Stimulated activated CD4-positive, alpha-beta T cell treated with anti-CD3 and anti-CD28 coated beads, TNF-alpha, amount 100 ng/mL, for 48 hours (primary cell): Measurements from ENCODE around the gene PEX6.
A peak's percentile ranks its signal among the peaks of the same experiment; 100 is the strongest.

ENCODE experiments used
- DNase-seq, 3 donors: peaks; one replicate each; pipeline ENCODE4 v3.0.0-alpha.2; 2020; ENCODE audit warnings: low read depth in 3 of 3

Gene PEX6

DNA sequence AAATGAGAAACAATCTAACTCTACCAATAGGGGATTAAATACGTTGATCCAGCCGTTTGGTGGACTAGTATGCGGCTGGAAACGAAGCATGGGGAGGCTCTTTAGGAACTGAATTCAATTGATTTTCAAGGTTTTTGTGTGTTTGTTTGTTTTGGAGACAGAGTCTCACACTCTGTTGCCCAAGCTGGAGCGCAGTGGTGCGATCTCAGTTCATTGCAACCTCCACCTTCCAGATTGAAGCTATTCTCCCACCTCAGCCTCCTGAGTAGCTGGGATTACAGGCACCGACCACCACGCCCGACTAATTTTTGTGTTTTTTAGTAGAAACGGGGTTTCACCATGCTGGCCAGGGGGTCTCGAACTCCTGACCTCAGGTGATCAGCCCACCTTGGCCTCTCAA lies 42.6 kb downstream of the PEX6 start:
- no peak for DNase-seq

DNA sequence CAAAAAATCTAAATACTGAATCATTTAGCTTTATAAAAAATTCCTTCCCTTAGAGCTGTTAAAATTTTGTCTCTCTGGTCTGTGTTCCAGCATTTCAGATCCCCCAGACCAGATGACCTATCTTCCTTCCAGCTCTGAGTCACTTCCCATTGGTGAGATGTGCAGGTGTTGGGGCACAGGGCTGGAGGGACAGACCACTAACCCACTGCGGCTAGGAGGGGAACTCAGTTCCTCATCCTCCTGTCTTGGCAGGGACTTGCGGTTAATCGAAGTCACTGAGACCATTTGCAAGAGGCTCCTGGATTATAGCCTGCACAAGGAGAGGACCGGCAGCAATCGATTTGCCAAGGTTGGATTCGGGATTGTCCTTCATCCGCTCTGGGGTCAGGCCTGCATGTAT lies 43.7 kb downstream of the PEX6 start:
- DNase-seq, result no peak

DNA sequence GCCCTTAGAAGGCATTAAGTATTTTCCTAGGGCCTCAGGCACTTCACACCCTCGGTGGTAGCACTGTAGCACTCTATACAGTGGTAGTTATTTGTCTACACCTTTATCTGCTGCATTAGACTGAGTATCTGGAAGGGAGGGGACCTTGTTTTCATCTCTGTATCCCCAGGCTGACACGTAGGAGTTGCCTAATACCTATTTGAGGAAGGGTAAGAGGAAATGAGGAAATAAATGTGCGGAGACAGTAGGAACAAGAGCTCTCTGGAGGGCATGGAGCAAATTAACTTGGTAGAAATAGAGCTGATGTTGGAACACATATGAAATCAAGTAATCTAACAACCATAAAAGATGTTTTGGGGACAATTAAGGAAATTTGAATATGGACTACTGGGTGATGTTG lies 45.8 kb downstream of the PEX6 start:
- DNase-seq, result no peak

DNA sequence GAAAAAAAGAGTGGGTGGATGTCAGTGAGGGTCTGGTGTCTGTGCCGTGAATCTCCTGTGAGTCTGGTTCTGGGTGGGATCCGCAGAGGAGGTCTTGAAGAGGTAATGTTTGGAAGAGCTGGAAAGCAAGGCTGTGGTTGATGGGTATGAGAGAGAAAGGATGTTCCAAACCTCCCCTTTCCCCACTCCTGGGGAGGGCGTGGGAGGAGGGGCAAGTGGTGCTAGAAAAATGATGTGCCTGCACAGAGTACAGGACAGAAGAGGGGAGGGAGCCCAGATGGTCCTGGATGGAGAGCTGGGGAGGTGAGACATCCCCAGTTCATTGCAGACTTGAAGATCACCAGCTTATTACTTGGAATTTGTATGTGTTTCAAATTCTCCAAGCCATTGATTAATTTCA lies 46.6 kb downstream of the PEX6 start:
- no peak for DNase-seq

DNA sequence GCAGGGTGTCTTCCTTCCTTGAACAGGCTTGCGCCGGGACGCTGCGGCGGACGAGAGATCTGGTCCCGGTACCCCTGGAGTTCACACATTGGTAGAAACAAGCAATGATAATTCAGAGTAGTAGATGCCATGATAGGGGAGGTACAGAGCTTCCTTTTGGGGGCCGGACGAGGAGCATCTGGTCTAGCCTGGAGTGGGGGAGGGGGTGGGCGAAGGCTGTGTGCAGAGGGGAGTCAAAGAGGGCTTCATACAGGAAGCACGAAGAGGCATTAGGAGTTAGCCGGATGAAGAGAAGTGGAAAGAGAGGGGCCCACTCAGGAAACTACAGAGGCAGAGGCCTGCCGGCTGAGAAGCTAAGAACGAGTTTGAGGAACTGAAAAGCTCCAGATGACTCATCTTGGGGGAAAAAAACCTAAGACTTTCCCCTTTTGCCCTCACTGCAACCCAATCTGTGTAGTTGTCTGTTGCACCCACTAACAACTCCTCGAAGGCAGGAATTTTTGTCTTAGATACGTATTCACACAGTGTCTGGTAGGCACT lies 49.1 kb downstream of the PEX6 start:
- DNase-seq, result peak; percentile 29 to 51 (median 34)

DNA sequence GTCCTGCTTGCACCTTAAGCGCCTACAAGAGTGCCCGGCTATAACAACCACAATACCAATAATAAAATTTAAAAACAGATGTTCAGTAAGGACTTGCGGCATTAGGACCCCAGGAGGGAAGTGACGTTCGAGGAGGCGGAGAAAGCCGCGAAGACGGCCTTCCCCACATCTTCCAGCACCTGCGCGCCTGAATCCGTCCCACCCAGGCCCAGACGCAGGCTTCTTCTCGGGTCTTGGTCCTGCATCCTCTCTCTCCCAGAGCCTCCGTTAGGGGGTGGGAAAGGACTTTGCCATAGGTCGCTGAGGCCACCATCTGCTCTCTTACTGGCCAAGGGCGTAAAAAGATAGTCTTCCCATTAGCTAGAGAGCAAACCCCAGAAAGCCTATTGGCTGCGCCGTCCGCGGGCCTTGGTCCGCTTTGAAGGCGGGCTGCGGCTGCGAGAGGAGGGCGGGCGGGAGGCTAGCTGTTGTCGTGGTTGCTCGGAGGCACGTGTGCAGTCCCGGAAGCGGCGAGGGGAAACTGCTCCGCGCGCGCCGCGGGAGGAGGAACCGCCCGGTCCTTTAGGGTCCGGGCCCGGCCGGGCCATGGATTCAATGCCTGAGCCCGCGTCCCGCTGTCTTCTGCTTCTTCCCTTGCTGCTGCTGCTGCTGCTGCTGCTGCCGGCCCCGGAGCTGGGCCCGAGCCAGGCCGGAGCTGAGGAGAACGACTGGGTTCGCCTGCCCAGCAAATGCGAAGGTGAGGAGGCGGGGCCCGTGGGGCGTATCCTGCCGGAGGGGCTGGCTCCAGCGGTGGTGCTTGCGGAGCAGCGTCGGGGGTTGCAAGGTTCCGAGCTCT lies 49.8 kb downstream of the PEX6 start, which contains the start of gene CNPY3:
CNPY3 (plus strand) TSS at position 495 of the 835 bp plus-strand sequence; CDS start at position 586, 91 bp downstream.
- peak; percentile 85 to 95 (median 86) for DNase-seq

DNA sequence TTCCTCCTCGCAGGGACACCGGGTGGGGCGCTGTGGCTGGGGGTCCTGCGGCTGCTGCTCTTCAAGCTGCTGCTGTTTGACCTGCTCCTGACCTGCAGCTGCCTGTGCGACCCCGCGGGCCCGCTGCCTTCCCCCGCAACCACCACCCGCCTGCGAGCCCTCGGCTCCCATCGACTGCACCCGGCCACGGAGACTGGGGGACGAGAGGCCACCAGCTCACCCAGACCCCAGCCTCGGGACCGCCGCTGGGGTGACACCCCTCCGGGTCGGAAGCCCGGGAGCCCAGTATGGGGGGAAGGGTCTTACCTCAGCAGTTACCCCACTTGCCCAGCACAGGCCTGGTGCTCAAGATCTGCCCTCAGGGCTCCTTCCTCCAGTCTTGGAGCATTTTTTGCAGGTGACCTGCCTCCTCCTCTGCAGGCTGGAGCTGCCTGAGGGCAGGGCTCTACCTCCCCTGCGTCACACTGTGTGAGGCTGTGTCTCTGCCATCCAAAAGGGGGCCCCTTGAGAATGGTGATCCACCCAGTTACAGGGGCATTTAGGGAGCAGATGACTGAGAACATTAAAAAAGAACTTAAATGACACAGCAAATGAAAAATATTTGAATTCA lies 53.6 kb downstream of the PEX6 start:
- DNase-seq, result no peak

DNA sequence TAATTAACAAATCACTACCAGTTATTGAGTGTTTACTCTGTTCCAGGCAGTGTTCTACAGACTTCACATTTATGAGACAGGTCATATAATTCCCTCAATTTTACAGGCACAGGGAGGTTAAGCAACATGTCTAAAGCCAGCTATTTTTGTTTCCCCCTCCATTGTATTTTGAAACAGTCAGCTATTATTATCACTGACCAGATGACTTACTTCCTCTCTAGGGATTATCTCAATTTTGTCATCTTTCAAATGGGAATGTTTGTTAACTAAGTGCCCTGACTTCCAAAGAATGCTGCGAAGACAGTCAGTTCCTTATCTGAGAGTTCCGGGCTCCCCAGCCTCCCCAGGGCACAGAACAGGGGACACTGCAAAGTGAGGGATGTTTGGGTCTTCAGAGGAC lies 55.3 kb downstream of the PEX6 start:
- DNase-seq, result no peak

DNA sequence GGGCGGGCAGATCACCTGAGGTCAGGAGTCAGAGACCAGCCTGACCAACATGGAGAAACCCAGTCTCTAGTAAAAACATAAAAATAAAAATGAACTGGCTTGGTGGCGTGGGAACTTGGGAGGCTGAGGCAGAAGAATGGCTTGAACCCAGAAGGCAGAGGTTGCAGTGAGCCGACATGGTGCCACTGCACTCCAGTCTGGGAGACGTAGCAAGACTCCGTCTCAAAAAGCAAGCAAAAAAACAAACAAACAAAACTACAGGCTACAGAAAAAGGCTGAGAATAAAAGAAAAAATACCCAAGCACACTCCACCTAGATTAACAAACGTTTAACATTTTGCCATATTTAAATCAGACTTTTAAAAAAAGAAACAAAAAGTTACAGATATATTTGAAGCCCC lies 57.2 kb downstream of the PEX6 start:
- DNase-seq, result no peak

DNA sequence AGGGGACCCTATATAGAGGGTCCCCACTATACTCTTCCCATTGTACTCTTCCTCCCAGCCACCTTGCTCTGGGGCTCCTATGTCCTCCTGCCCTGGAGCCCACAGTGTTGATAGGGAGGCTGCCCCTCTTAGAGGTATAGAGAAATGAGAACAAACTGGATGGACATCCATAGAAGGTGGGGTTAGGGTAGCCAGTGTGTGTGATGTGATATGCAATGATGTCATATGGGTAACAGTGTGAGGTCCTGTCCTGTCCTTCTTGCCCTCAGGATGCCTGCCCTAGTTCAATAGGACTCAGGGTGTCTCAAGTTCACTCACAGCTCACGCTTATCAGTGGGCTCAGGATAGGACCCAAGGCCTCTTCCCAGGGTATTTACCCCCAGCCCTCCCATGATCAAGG lies 62.7 kb downstream of the PEX6 start:
- no peak for DNase-seq

DNA sequence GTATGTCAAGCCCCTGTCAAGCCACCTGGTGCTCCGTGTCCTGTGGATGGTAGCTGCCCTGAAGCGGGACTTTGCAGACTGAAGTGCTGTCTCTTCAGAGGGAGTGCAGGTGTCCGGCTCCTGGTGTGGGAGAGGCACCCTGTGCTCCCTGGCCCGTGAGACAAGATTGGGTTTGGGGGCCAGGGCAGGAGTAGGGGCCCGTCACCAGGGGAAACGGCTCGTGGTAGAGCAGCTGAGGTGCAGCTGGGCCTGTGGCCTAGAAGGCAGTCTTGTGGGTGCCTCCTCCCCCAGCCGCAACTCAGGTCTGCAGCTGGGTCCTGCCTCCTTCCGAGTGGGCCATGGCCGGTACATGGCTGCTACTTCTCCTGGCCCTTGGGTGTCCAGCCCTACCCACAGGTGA lies 63.2 kb downstream of the PEX6 start, which contains the start of gene PTCRA:
PTCRA (plus strand) TSS at position 322 of the 400 bp plus-strand sequence; CDS start at position 339, 17 bp downstream.
- no peak for DNase-seq

DNA sequence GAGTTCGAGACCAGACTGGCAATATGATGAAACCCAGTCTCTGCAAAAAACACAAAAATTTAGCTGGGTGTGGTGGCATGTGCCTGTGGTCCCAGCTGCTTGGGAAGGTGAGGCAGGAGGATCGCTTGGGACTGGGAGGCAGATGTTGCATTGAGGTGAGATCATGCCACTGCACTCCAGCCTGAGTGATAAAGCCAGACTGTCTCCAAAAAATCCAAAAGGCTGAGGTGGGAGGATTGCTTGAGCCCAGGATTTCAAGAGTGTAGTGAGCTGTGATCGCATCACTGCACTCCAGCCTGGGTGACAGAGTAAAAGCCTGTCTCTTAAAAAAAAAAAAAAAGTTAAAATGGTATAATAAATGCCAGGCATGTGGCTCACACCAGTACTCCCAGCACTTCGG lies 64.4 kb downstream of the PEX6 start:
- no peak for DNase-seq
